NCI-H460 (cell line): ENCODE measurements around the gene CHD6. TPM values are rescaled to one million over a fixed set of nuclear protein-coding genes. Genes with fewer than 3 reads are reported as not detected.
"Not testable (repeated sequence)": the region's sequence is repeated elsewhere in the genome, so short reads cannot be mapped to it uniquely, and the experiment has no call there.

Experiments used
- DNase-seq: peaks from one replicate; pipeline ENCODE4 v3.0.0-alpha.2; 2016; ENCODE audit warnings: low read depth; ENCODE audit errors: extremely low read depth
- total RNA-seq: library from RNA; depleted of rRNA; stranded (reverse); fragments of >200 nt; shearing (Covaris generic); gene quantifications from 2 replicates; pipeline ENCODE4 v1.2.3, GENCODE V29; 2014

CHD6 gene
- total RNA-seq, 1 experiment from 2014 or later, result 17.6 TPM

- DNase-seq, result no peak
Observed at GRCh38 chr20:41544472-41544871, 73.7 kb downstream of the CHD6 start.

GRCh38 chr20:41540918-41541317, 77.3 kb downstream of the CHD6 start:
- DNase-seq, result no peak

GRCh38 chr20:41540459-41540858, 77.7 kb downstream of the CHD6 start:
- DNase-seq, result no peak

GRCh38 chr20:41538810-41539596, 79.2 kb downstream of the CHD6 start:
- no peak for DNase-seq

- DNase-seq, result no peak
Observed at GRCh38 chr20:41537865-41538264, 80.3 kb downstream of the CHD6 start.

- DNase-seq, result not testable (repeated sequence)
Observed at GRCh38 chr20:41535551-41535950, 82.6 kb downstream of the CHD6 start.

GRCh38 chr20:41534842-41535241, 83.3 kb downstream of the CHD6 start:
- DNase-seq, result no peak

- no peak for DNase-seq
Observed at GRCh38 chr20:41534170-41534569, 84.0 kb downstream of the CHD6 start.

GRCh38 chr20:41533537-41534136, 84.5 kb downstream of the CHD6 start:
- DNase-seq, result no peak

- no peak for DNase-seq
Observed at GRCh38 chr20:41532935-41533334, 85.2 kb downstream of the CHD6 start.

- DNase-seq, result no peak
Observed at GRCh38 chr20:41531518-41532275, 86.5 kb downstream of the CHD6 start.

- DNase-seq, result no peak
Observed at GRCh38 chr20:41530923-41531322, 87.3 kb downstream of the CHD6 start.

GRCh38 chr20:41526327-41526726, 91.8 kb downstream of the CHD6 start:
- no peak for DNase-seq

GRCh38 chr20:41524980-41525613, 93.1 kb downstream of the CHD6 start:
- no peak for DNase-seq

GRCh38 chr20:41523857-41524256, 94.3 kb downstream of the CHD6 start:
- DNase-seq, result no peak

GRCh38 chr20:41513829-41514228, 104.3 kb downstream of the CHD6 start:
- DNase-seq, result no peak

GRCh38 chr20:41512624-41513023, 105.6 kb downstream of the CHD6 start:
- no peak for DNase-seq

- DNase-seq, result no peak
Observed at GRCh38 chr20:41510847-41511450, 107.2 kb downstream of the CHD6 start.

- no peak for DNase-seq
Observed at GRCh38 chr20:41510224-41510623, 108.0 kb downstream of the CHD6 start.

- DNase-seq, result no peak
Observed at GRCh38 chr20:41509316-41510200, 108.6 kb downstream of the CHD6 start.
